Ureter (tissue), 1 donor: Measurements from ENCODE around the gene S100P. TPM values are rescaled to one million over a fixed set of nuclear protein-coding genes. Genes with fewer than 3 reads are reported as not detected.
A peak's percentile ranks its signal among the peaks of the same experiment; 100 is the strongest.
"Not testable (repeated sequence)": the region's sequence is repeated elsewhere in the genome, so short reads cannot be mapped to it uniquely, and the experiment has no call there.

ENCODE experiments used
- DNase-seq: peaks from one replicate; pipeline ENCODE4 v3.0.0-alpha.2; 2020; ENCODE audit warnings: low spot score
- total RNA-seq: library from RNA; stranded (reverse); gene quantifications from one replicate; pipeline ENCODE4 v1.2.4, GENCODE V29; 2023
- donor health status: DM: yes; HTN: yes; CAD: no.

The S100P gene
- total RNA-seq = 2,292 TPM

- DNase-seq = peak; percentile 90
Measured at GRCh38 chr4:6693231-6694176, at the start of gene S100P. Gene S100P (plus strand): TSS chr4:6693878. CDS start chr4:6693933, 55 bp downstream.

GRCh38 chr4:6644792-6645530 lies 48.7 kb upstream of the S100P start:
- DNase-seq = no peak

- DNase-seq = no peak
Measured at GRCh38 chr4:6647169-6647568, 46.5 kb upstream of the S100P start.

GRCh38 chr4:6647582-6648230 lies 46.0 kb upstream of the S100P start:
- DNase-seq = no peak

- no peak for DNase-seq
Measured at GRCh38 chr4:6649216-6649615, 44.5 kb upstream of the S100P start.

- not testable (repeated sequence) for DNase-seq
Measured at GRCh38 chr4:6654211-6654610, 39.5 kb upstream of the S100P start.

- DNase-seq = not testable (repeated sequence)
Measured at GRCh38 chr4:6655291-6655690, 38.4 kb upstream of the S100P start.

- DNase-seq = no peak
Measured at GRCh38 chr4:6655924-6656323, 37.8 kb upstream of the S100P start.

- no peak for DNase-seq
Measured at GRCh38 chr4:6657242-6658208, 36.2 kb upstream of the S100P start.

- no peak for DNase-seq
Measured at GRCh38 chr4:6658209-6658595, 35.5 kb upstream of the S100P start.

- no peak for DNase-seq
Measured at GRCh38 chr4:6658597-6659075, 35.0 kb upstream of the S100P start.

- DNase-seq = no peak
Measured at GRCh38 chr4:6659897-6660296, 33.8 kb upstream of the S100P start.

GRCh38 chr4:6660430-6660829 lies 33.2 kb upstream of the S100P start:
- no peak for DNase-seq

GRCh38 chr4:6662591-6662990 lies 31.1 kb upstream of the S100P start:
- DNase-seq = no peak

GRCh38 chr4:6663596-6664393 lies 29.9 kb upstream of the S100P start:
- DNase-seq = no peak

GRCh38 chr4:6665320-6665654 lies 28.4 kb upstream of the S100P start:
- no peak for DNase-seq

- DNase-seq = no peak
Measured at GRCh38 chr4:6668391-6668790, 25.3 kb upstream of the S100P start.

- no peak for DNase-seq
Measured at GRCh38 chr4:6671648-6672047, 22.0 kb upstream of the S100P start.

GRCh38 chr4:6672131-6672530 lies 21.5 kb upstream of the S100P start:
- no peak for DNase-seq

GRCh38 chr4:6672541-6673190 lies 21.0 kb upstream of the S100P start:
- not testable (repeated sequence) for DNase-seq
